Activated T-cell treated with anti-CD3 and anti-CD28 coated beads, Interleukin-2, amount 50 U/mL, for 1 hour (primary cell): ENCODE data around the gene ITGB6.

Source experiments
- DNase-seq: peaks from one replicate; pipeline ENCODE4 v3.0.0-alpha.2; 2020

The ITGB6 gene

DNA sequence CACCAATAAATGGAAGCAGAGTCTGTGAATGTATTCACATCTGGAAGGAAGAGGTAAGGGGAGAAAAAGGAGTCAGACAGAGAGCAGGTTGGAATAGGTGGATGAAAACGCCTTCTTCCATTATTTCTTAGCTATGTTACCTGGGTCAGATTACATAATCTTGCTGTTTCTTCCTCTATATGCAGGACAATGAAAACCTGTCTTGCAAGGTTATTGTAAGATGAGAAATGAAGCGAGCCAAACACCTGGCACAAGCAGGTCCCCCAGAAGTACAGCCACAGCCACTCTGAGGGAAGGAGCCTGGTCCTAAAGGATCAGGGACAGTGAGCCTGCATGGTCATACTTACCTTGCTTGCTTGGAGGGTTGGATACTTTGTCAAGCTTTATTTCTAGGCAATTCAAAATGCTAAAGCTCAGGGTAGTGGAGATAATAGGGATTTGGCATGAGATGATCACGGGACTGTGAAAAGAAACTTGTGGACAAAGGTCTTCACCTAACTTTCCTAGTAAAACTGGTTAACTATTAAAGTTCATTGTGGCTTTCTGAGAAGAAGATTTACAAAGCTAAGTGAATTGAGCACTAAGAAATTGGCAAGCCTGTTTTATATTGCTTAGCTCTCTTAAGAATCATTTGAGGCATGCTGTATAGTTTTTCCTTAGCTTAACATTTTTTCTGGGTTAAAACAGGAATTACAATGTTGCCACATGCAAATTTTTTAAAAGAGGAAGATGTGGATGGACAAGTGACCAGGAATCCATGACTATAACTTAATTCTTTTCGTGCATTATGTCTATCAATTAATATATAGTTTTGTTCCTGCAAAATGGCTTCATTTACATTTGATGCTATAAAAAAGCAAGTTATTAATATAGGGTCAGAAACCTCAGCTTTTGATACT, 121.9 kb downstream of the ITGB6 start:
- DNase-seq: no peak

GRCh38 chr2:160076914-160077313, 123.2 kb downstream of the ITGB6 start:
- no peak for DNase-seq

GRCh38 chr2:160076241-160076640, 123.8 kb downstream of the ITGB6 start:
- DNase-seq: no peak

DNA sequence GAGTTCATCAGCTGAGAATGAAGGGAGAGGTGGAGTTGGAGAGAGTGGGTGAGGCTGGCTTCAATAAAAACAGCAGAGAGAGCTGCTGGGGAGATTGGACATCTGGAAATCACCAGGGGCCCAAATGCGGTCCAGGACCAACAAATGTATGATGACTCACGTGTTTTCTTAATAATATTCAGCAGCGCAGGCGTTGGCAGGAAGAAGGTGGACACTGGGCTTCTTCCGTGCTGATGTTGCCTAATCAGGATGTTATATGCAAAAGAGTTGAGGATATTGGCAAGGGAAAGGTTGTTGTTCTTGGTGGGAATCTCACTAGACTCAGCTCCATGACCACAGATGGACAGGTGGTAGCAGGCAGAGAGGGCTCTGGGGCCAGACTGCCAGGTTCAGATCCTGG, 124.9 kb downstream of the ITGB6 start:
- DNase-seq: no peak

GRCh38 chr2:160073284-160073888, 126.7 kb downstream of the ITGB6 start:
- no peak for DNase-seq

- DNase-seq: no peak
These were observed 131.2 kb downstream of the ITGB6 start for GRCh38 chr2:160068906-160069305.

- DNase-seq: no peak
These were observed 135.2 kb downstream of the ITGB6 start for GRCh38 chr2:160064916-160065315.

- no peak for DNase-seq
These were observed 136.0 kb downstream of the ITGB6 start for GRCh38 chr2:160063879-160064612.

- no peak for DNase-seq
These were observed 136.8 kb downstream of the ITGB6 start for GRCh38 chr2:160063271-160063670.

- DNase-seq: no peak
These were observed 137.6 kb downstream of the ITGB6 start, which contains the start of gene PLA2R1 for GRCh38 chr2:160062292-160063005. TSS of gene PLA2R1 (minus strand) at chr2:160062615. CDS start at chr2:160062403, 212 bp downstream.

DNA sequence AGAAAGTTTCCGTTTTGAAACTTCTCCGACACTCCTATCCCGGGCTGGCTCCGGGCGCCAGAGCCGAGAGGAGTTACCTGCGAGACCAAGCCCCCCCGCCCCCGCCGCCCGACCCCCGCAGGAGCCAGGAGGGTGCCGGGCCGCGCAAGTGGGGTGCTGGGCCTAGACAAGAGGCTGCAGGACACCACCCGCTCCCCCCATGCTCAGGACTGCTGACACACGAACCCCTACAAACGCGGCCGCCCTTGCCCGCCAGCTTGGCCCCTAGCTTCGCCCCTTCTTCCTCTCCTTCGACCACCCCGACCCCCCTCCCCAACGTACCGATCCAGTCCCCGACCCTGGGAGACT, 138.2 kb downstream of the ITGB6 start:
- DNase-seq: no peak

DNA sequence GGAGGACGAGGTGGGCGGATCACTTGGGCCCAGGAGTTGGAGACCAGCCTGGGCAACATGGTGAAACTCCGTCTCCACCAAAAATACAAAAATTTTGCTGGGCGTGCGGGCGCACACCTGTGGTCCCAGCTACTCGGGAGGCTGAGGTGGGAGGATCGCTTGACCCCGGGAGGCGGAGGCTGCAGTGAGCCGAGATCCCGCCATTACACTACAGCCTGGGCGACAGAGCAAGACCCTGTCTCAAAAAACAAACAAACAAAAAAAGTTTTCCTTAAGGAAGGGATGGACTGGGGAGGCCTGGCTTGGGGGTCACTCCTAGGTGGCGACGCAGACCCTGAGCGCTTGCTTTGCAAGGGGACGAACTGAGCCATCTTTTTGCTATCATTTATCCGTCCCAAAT, 138.5 kb downstream of the ITGB6 start:
- DNase-seq: no peak

GRCh38 chr2:160060297-160060696, 139.8 kb downstream of the ITGB6 start:
- DNase-seq: no peak

DNA sequence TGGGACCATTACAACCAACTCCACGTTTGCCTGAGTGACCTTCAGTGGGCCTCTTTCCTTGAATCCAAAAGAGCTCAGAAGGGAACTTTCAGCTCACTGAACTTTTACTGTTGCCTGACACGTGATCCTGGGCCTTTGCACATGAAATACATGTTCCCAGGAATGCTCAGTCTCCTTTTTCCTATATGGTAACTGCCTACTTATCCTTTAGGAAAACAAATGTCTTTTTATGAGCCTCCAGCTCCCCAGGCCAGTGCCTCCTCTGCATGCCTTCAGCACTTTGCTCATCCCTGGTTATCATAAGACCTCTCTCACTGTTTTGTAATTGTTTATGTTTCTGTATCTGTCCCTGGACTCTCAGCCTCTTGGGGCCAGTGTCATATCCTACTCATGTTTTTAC, 142.7 kb downstream of the ITGB6 start:
- DNase-seq: no peak

- no peak for DNase-seq
These were observed 144.4 kb downstream of the ITGB6 start for GRCh38 chr2:160055726-160056108.

DNA sequence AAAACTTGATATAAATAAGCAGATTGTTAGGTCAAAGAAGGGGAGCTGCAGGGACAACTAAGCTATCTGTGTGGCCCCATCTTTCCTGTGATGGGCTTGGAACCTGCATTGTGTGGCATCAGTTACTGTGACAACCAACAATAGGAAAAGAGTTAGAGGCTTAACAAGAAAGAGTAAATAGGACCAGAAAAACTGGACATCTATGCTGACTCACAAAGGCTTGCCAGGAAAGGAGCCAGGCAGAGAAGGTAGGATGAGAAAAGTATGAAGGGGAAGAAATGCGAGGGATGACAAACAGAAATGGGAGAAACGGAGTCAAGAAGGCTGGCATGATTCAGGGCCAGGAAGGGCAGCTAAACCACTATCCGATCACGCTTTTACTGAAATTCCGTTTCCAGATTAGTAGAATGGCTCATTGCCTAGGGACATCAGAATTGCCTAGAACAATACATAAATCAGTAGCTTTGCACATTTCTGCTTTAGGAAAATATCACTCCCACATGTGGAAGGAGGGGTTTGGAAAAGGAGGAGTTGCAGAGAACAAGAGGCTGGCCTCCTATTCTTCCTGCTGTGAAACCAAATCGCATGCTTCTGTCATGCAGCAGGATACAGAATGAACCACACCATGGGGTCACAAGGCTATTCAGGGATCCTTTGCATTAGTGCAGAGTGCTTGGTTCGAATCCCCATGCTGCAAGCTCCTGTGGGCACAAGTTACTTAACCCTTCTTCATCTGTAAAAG, 144.9 kb downstream of the ITGB6 start:
- no peak for DNase-seq

DNA sequence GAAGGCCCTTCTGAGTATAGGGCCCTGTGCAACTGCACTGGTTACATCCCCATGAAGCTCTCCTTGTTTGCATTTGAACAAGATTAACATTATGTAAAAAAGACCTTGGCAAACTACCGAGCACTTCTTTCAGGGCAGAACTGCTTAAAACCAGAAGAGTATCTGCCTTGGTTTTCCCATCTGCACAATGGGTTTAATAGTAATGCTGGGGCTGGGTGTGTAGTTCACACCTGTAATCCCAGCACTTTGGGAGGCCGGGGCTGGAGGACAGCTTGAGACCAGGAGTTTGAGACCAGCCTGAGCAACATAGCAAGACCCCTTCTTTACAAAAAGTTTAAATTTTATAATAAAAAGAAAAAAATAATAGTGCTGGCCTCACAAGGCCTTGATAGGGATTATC, 146.1 kb downstream of the ITGB6 start:
- DNase-seq: no peak

DNA sequence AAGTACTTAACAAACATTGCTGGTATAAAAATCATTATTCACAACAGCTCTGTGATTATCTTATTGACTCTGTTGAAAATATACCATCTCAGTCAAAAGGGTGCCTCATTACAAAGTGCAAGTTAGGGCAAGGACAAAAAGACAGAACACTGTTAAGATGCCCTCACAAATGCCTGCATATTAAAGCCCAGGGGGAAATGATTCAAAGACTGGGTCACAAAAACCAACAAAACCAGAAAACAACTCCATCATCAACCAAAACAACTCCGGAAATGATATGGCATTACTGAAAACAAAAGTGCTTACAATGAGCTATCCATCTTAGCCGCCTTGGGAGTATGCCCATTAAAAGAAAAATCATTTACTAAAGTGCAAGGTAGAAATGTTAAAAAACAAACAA, 147.5 kb downstream of the ITGB6 start:
- DNase-seq: no peak

DNA sequence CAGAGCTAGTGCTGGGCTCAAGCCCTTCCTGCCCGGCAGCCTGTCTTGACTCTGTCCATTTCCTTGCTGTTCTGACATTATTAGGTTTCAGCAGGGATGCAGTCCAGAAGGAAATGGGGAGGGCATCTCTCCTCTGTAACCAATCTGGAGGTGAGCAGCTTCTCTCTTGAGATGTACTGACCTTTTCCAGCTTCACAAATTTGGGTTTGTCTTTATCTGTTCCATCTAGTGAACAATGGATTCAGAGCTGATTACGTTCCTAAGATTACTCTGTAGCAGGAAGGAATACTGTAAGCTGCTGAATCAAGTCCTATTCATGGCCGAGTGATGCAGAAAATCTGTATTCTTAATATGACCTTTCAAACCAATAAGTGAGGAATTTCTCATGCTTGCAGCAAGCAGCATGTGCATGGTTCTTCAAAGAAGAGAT, 148.7 kb downstream of the ITGB6 start:
- no peak for DNase-seq

DNA sequence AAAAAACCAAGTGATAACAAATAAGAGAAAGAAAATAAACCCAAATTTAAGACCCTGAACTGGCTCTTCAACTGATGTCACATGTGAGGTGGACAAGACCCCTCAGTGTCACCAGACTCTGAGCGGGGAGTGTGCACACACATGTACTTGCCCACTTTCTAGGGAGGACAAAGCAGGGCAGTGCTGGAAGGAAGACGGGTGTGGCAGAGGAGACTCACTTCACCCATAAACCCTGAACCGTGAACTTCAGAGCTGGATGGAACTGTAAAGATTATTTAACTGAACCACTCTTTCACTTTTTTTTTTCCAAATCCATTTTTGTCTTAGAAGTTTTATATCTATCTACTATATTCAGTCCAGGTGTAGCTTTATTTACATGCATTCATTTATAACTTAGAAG, 149.9 kb downstream of the ITGB6 start:
- no peak for DNase-seq
